Measurements from ENCODE around the gene FRA10AC1.

Gene FRA10AC1

GRCh38 chr10:93718937-93719725 is 16.7 kb upstream of the FRA10AC1 start:
- no peak for DNase-seq (ENCODE audit: low read depth)
- TF ChIP-seq, protein P1, sequence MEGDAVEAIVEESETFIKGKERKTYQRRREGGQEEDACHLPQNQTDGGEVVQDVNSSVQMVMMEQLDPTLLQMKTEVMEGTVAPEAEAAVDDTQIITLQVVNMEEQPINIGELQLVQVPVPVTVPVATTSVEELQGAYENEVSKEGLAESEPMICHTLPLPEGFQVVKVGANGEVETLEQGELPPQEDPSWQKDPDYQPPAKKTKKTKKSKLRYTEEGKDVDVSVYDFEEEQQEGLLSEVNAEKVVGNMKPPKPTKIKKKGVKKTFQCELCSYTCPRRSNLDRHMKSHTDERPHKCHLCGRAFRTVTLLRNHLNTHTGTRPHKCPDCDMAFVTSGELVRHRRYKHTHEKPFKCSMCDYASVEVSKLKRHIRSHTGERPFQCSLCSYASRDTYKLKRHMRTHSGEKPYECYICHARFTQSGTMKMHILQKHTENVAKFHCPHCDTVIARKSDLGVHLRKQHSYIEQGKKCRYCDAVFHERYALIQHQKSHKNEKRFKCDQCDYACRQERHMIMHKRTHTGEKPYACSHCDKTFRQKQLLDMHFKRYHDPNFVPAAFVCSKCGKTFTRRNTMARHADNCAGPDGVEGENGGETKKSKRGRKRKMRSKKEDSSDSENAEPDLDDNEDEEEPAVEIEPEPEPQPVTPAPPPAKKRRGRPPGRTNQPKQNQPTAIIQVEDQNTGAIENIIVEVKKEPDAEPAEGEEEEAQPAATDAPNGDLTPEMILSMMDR (IDR thresholded peaks at IDR 0.05; ENCODE audit: control insufficient read depth, insufficient read depth, low read depth, low read length, missing control alignments): no peak
- no peak overlapping the region for H3K4me3 ChIP-seq (ENCODE audit: control insufficient read depth, low read depth, low read length)

GRCh38 chr10:93716766-93717165 is 14.4 kb upstream of the FRA10AC1 start:
- no peak for DNase-seq (ENCODE audit: low read depth)
- TF ChIP-seq, protein P1 (IDR thresholded peaks at IDR 0.05; ENCODE audit: control insufficient read depth, insufficient read depth, low read depth, low read length, missing control alignments): no peak
- H3K4me3 ChIP-seq (ENCODE audit: control insufficient read depth, low read depth, low read length): no peak overlapping the region

- TF ChIP-seq, protein P1 (IDR thresholded peaks at IDR 0.05; ENCODE audit: control insufficient read depth, insufficient read depth, low read depth, low read length, missing control alignments): no peak
- no peak for DNase-seq (ENCODE audit: low read depth)
- no peak overlapping the region for H3K4me3 ChIP-seq (ENCODE audit: control insufficient read depth, low read depth, low read length)
Observed at GRCh38 chr10:93715345-93715744, 13.0 kb upstream of the FRA10AC1 start.

GRCh38 chr10:93712593-93712992 is 10.2 kb upstream of the FRA10AC1 start:
- no peak for DNase-seq (ENCODE audit: low read depth)
- TF ChIP-seq, protein P1 (IDR thresholded peaks at IDR 0.05; ENCODE audit: control insufficient read depth, insufficient read depth, low read depth, low read length, missing control alignments): no peak
- H3K4me3 ChIP-seq (ENCODE audit: control insufficient read depth, low read depth, low read length): no peak overlapping the region

DNA sequence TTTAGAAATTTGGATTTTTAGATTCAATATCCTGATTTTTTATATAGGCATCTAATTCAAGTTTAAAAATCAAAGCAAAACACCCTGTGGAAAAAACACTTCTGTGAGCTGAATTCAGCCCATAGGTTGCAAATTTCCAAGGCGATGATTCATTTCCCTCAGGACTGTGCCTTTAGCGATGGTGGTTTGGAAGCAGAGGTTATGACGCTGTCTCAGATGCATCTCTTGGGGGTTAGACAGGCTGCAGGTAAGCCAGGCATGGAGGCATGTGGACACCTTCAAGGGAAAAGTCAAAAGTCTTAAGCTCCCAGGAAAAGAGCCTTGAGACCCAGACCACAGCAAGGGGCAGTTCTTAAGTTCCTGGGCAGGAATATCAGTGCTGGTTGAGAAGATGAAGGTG is 9.5 kb upstream of the FRA10AC1 start:
- DNase-seq (ENCODE audit: low read depth): no peak
- H3K4me3 ChIP-seq (ENCODE audit: control insufficient read depth, low read depth, low read length): no peak overlapping the region
- TF ChIP-seq, protein P1 (IDR thresholded peaks at IDR 0.05; ENCODE audit: control insufficient read depth, insufficient read depth, low read depth, low read length, missing control alignments): no peak

GRCh38 chr10:93710333-93710909 is 8.0 kb upstream of the FRA10AC1 start:
- H3K4me3 ChIP-seq (ENCODE audit: control insufficient read depth, low read depth, low read length): no peak overlapping the region
- no peak for DNase-seq (ENCODE audit: low read depth)
- TF ChIP-seq, protein P1 (IDR thresholded peaks at IDR 0.05; ENCODE audit: control insufficient read depth, insufficient read depth, low read depth, low read length, missing control alignments): no peak

Measured in AG09309 (cell line).